Activated T-helper 1 cell treated with anti-CD3 and anti-CD28 coated beads, Interleukin-12 subunit alpha, Interleukin-12 subunit beta, Interleukin-2, Interleukin-4 antibody, amounts not matched to agents 30 ng/mL and 10 ng/mL and 1 ng/mL, durations not matched to agents 14 hours and 24 hours and 36 hours (primary cell): ENCODE results near the gene MYO1G. TPM values are rescaled to one million over a fixed set of nuclear protein-coding genes. Genes with fewer than 3 reads are reported as not detected.

ENCODE experiments used
- DNase-seq: peaks from one replicate; pipeline ENCODE4 v3.0.0; 2021; ENCODE audit warnings: low spot score
- H3K27ac Mint-ChIP-seq: one replicate; pipeline ENCODE4 v1.8.0; 2021; ENCODE audit warnings: mild to moderate bottlenecking, mixed read lengths
- H3K27me3 Mint-ChIP-seq: one replicate; pipeline ENCODE4 v1.8.0; 2022; ENCODE audit warnings: mild to moderate bottlenecking, moderate library complexity, mixed read lengths; ENCODE audit not compliant: insufficient read depth
- H3K36me3 Mint-ChIP-seq: one replicate; pipeline ENCODE4 v1.8.0; 2021; ENCODE audit warnings: low read depth, mixed read lengths
- H3K4me1 Mint-ChIP-seq: one replicate; pipeline ENCODE4 v1.8.0; 2021; ENCODE audit warnings: low read depth, mixed read lengths
- H3K4me3 Mint-ChIP-seq: one replicate; pipeline ENCODE4 v1.8.0; 2021; ENCODE audit warnings: mild to moderate bottlenecking, moderate library complexity, mixed read lengths
- H3K9me3 Mint-ChIP-seq: one replicate; pipeline ENCODE4 v1.8.0; 2021; ENCODE audit warnings: mixed read lengths
- intact Hi-C: fragments of 100-400 bp; cut with micrococcal nuclease; formaldehyde crosslinking; loops from one replicate; pipeline ENCODE4 v1.15.1; 2024
- total RNA-seq: library from RNA; stranded (reverse); gene quantifications from 2 replicates; pipeline ENCODE4 v1.2.3, GENCODE V29; 2022

MYO1G gene
- total RNA-seq, 1 donor from 2014 or later = 252 TPM

- Mint-ChIP-seq H3K27me3 (no peaks in the 10 kb centered on the region), H3K36me3 (peaks cover 23% of the 10 kb centered on the region), H3K27ac (no peak overlapping the region), H3K4me3 (no peak overlapping the region), H3K4me1 (peaks cover 30% of the 10 kb centered on the region), H3K9me3 (no peaks in the 10 kb centered on the region)
- DNase-seq = no peak
- intact Hi-C loops = no loop called here
Measured at GRCh38 chr7:45013465-45013967, 34.7 kb upstream of the MYO1G start.

GRCh38 chr7:45007571-45008328 is 28.9 kb upstream of the MYO1G start:
- peaks cover 48% of the 10 kb centered on the region for H3K4me1 Mint-ChIP-seq
- no peak for DNase-seq
- no peak overlapping the region for H3K4me3 Mint-ChIP-seq
- H3K27ac Mint-ChIP-seq = peak overlapping the region; percentile 75
- peaks cover 27% of the 10 kb centered on the region for H3K36me3 Mint-ChIP-seq
- no peaks in the 10 kb centered on the region for H3K9me3 Mint-ChIP-seq
- no peaks in the 10 kb centered on the region for H3K27me3 Mint-ChIP-seq
- intact Hi-C loops = no loop called here

GRCh38 chr7:45007106-45007505 is 28.3 kb upstream of the MYO1G start:
- DNase-seq = no peak
- Mint-ChIP-seq H3K36me3 (peaks cover 22% of the 10 kb centered on the region), H3K4me1 (peaks cover 48% of the 10 kb centered on the region), H3K27me3 (no peaks in the 10 kb centered on the region), H3K27ac (peak overlapping the region; percentile 31), H3K4me3 (no peak overlapping the region), H3K9me3 (no peaks in the 10 kb centered on the region)
- intact Hi-C loops = no loop called here

DNA sequence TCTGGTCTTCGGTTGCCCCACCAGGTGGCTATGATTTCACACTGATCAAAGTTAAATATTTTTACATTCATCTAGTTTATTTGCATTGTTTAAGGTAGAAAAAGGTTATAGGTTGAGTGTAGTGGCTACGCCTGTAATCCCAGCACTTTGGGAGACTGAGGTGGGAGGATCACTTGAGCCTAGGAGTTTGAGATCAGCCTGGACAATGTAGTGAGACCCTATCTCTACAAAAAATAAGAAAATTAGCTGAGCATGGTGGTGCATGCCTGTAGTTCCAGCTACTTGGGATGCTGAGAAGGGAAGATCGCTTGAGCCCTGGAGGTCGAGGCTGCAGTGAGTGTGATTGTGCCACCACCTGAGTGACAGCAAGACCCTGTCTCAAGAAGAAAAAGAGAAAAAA is 25.0 kb upstream of the MYO1G start:
- Mint-ChIP-seq H3K4me3 (no peak overlapping the region), H3K27ac (no peak overlapping the region), H3K36me3 (peaks cover 28% of the 10 kb centered on the region), H3K9me3 (no peaks in the 10 kb centered on the region), H3K4me1 (peaks cover 64% of the 10 kb centered on the region), H3K27me3 (no peaks in the 10 kb centered on the region)
- DNase-seq = no peak
- intact Hi-C loops = no loop called here

DNA sequence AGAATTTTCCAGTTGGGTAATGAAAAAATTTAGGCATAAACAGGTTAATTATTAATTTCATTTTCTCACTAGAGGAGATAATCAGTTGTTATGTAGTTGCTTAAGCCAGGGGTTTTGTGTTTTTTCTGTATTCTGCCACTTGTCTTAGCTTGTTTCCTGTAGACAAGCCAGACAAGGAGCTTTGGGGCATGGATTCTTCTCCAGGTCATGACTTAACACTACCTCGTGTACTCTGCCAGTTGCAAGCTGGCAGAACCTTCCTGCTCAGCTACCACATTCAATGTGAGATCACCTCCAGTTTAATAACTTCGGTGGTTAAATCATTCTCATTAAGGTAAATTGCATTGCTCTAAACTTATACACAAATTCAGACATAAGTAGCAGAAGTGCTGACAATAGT is 23.0 kb upstream of the MYO1G start:
- Mint-ChIP-seq H3K4me1 (peaks cover 53% of the 10 kb centered on the region), H3K27ac (peak overlapping the region; percentile 93), H3K4me3 (peak overlapping the region; percentile 91), H3K9me3 (no peaks in the 10 kb centered on the region), H3K27me3 (no peaks in the 10 kb centered on the region), H3K36me3 (peaks cover 20% of the 10 kb centered on the region)
- intact Hi-C loops = loop anchor here (1.0 kb wide), 3 partner anchors 19 to 117 kb away; partner anchors contain the start of gene PURB
- no peak for DNase-seq

GRCh38 chr7:45001138-45001694 is 22.4 kb upstream of the MYO1G start:
- peak; percentile 47 for DNase-seq
- Mint-ChIP-seq H3K27ac (peak overlapping the region; percentile 93), H3K9me3 (no peaks in the 10 kb centered on the region), H3K4me3 (peak overlapping the region; percentile 91), H3K4me1 (peaks cover 55% of the 10 kb centered on the region), H3K27me3 (no peaks in the 10 kb centered on the region), H3K36me3 (peaks cover 16% of the 10 kb centered on the region)
- intact Hi-C loops = loop anchor here (1.0 kb wide), 3 partner anchors 20 to 116 kb away; partner anchors contain the start of gene PURB

GRCh38 chr7:45000093-45001032 is 21.5 kb upstream of the MYO1G start, which contains the start of gene CCM2:
TSS of gene CCM2 (plus strand) at chr7:45000201. CDS start at chr7:45000334, 133 bp downstream.
- intact Hi-C loops = loop anchor here (1.0 kb wide), 4 partner anchors 21 to 136 kb away; partner anchors contain the start of gene PURB
- Mint-ChIP-seq H3K4me1 (peaks cover 58% of the 10 kb centered on the region), H3K36me3 (peaks cover 12% of the 10 kb centered on the region), H3K27me3 (no peaks in the 10 kb centered on the region), H3K9me3 (no peaks in the 10 kb centered on the region), H3K4me3 (peak within 1 kb of the TSS; percentile 91), H3K27ac (peak within 1 kb of the TSS; percentile 93)
- DNase-seq = no peak

GRCh38 chr7:44999245-45000092 is 20.7 kb upstream of the MYO1G start:
- DNase-seq = peak; percentile 99
- intact Hi-C loops = loop anchor here (1.0 kb wide), 8 partner anchors 13 to 393 kb away; partner anchors contain the start of genes H2AZ2, OGDH, PPIA and TBRG4
- Mint-ChIP-seq H3K36me3 (peaks cover 11% of the 10 kb centered on the region), H3K9me3 (no peaks in the 10 kb centered on the region), H3K27ac (peak overlapping the region; percentile 91), H3K4me3 (peak overlapping the region; percentile 88), H3K27me3 (no peaks in the 10 kb centered on the region), H3K4me1 (peaks cover 58% of the 10 kb centered on the region)

DNA sequence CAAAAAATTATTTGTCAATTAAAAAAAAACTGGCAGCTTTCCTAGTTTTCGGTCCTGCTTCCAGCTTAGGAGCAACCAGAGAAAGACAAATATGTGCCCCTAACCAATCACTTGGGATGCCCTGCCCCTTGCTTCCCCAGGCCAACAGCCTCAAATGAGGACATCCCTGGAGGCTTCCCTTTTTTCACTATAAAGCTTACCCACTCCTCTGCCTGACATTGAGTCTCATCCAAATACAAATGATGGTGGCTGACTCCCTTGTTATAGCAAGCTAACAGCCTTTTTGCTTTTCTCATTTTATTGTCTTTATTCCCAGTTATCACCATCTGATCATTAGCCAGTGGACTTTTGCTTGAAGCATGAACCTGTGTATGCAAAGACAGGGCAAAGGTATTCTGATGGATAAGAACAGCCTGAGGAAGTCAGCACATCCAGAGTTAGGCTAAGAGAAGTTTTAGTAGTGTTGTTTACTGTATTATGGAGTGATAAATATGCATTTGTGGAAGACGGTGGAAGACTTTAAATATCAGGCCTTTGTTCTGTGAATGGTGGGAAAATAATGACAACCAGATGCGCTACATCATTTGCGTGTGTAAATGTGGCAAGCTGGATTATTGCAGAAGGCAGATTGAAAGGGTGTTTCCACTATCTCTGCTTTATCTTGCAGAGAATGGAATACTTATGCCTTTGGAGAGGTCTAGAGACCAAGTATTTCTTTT is 19.5 kb upstream of the MYO1G start:
- no peaks in the 10 kb centered on the region for H3K9me3 Mint-ChIP-seq
- no peak for DNase-seq
- H3K27me3 Mint-ChIP-seq = no peaks in the 10 kb centered on the region
- H3K27ac Mint-ChIP-seq = peak overlapping the region; percentile 55
- peak overlapping the region; percentile 88 for H3K4me3 Mint-ChIP-seq
- H3K4me1 Mint-ChIP-seq = peaks cover 56% of the 10 kb centered on the region
- peaks cover 7% of the 10 kb centered on the region for H3K36me3 Mint-ChIP-seq
- intact Hi-C loops = no loop called here

GRCh38 chr7:44995555-44996493 is 17.0 kb upstream of the MYO1G start:
- peak overlapping the region; percentile 46 for H3K27ac Mint-ChIP-seq
- H3K27me3 Mint-ChIP-seq = no peaks in the 10 kb centered on the region
- peaks cover 42% of the 10 kb centered on the region for H3K4me1 Mint-ChIP-seq
- H3K36me3 Mint-ChIP-seq = peaks cover 4% of the 10 kb centered on the region
- H3K9me3 Mint-ChIP-seq = no peaks in the 10 kb centered on the region
- peak overlapping the region; percentile 27 for H3K4me3 Mint-ChIP-seq
- intact Hi-C loops = loop anchor here (1.0 kb wide), 1 partner anchor 10 kb away; no protein-coding TSS in a partner anchor
- no peak for DNase-seq
